H1 (cell line): ENCODE data around the gene PDE1A. TPM values are rescaled to one million over a fixed set of nuclear protein-coding genes. Genes with fewer than 3 reads are reported as not detected.

Experiments used
- JUN ChIP-seq: IDR thresholded peaks from 2 replicates; pipeline ENCODE4 v1.6.1; 2011; ENCODE audit warnings: low read depth, mild to moderate bottlenecking, improper control_type of control experiment, low read length
- polyA plus RNA-seq, 7 experiments: library from polyadenylated mRNA; depleted of rRNA in 3 of 7; stranded (reverse) in 5 of 7; unstranded in 2 of 7; fragments of >200 nt in 5 of 7; fragments of 200-250 nt in 2 of 7; gene quantifications; 1 replicate in 5 of 7; 2 replicates in 1 of 7; 4 replicates in 1 of 7; pipeline versions ENCODE4 v1.2.1 to v1.2.3, GENCODE V29; 2011 to 2013; ENCODE audit warnings: missing spikeins in 2 of 7, mixed read lengths in 2 of 7
- total RNA-seq: library from RNA; stranded (reverse); fragmentation: NEBNext Ultra II Directional; extraction: Animal tissue kit (Norgen Biotek cat#: 25700); gene quantifications from 2 replicates; pipeline ENCODE4 v1.2.1, GENCODE V29; 2021
- TF ChIP-seq, protein P1 (sequence below): fragments of 300-600 bp; sonication (generic); IDR thresholded peaks from 2 replicates; pipeline ENCODE4 v1.7.1; 2012; ENCODE audit warnings: low read length, moderate library complexity, mild to moderate bottlenecking, inconsistent platforms; ENCODE audit not compliant: insufficient replicate concordance

PDE1A gene
- total and polyA plus RNA-seq, 2 of the 8 experiments (the other 6 are each of a cell fraction or from before 2014, with no cell fraction given) = 0.34 TPM; not detected in 1

DNA sequence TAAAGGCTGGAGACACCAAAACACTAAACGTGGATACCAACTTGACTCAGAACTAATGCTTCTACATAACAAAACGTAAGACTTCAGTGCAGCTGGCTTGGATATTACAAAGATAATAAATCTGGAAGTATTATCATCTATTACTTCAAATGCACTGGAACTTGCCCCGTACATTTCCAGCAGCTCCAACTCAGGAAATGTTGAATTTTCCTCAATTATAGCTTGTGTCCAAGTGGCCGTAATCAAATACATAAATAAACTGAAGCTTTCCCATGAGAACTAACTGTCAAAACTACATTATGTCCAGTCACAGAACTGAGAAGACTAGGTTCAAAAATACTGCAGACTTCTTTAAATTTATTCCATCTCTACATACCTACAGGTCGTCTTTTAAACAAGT is 6.2 kb downstream of the PDE1A start (continued):
- TF ChIP-seq, protein P1, sequence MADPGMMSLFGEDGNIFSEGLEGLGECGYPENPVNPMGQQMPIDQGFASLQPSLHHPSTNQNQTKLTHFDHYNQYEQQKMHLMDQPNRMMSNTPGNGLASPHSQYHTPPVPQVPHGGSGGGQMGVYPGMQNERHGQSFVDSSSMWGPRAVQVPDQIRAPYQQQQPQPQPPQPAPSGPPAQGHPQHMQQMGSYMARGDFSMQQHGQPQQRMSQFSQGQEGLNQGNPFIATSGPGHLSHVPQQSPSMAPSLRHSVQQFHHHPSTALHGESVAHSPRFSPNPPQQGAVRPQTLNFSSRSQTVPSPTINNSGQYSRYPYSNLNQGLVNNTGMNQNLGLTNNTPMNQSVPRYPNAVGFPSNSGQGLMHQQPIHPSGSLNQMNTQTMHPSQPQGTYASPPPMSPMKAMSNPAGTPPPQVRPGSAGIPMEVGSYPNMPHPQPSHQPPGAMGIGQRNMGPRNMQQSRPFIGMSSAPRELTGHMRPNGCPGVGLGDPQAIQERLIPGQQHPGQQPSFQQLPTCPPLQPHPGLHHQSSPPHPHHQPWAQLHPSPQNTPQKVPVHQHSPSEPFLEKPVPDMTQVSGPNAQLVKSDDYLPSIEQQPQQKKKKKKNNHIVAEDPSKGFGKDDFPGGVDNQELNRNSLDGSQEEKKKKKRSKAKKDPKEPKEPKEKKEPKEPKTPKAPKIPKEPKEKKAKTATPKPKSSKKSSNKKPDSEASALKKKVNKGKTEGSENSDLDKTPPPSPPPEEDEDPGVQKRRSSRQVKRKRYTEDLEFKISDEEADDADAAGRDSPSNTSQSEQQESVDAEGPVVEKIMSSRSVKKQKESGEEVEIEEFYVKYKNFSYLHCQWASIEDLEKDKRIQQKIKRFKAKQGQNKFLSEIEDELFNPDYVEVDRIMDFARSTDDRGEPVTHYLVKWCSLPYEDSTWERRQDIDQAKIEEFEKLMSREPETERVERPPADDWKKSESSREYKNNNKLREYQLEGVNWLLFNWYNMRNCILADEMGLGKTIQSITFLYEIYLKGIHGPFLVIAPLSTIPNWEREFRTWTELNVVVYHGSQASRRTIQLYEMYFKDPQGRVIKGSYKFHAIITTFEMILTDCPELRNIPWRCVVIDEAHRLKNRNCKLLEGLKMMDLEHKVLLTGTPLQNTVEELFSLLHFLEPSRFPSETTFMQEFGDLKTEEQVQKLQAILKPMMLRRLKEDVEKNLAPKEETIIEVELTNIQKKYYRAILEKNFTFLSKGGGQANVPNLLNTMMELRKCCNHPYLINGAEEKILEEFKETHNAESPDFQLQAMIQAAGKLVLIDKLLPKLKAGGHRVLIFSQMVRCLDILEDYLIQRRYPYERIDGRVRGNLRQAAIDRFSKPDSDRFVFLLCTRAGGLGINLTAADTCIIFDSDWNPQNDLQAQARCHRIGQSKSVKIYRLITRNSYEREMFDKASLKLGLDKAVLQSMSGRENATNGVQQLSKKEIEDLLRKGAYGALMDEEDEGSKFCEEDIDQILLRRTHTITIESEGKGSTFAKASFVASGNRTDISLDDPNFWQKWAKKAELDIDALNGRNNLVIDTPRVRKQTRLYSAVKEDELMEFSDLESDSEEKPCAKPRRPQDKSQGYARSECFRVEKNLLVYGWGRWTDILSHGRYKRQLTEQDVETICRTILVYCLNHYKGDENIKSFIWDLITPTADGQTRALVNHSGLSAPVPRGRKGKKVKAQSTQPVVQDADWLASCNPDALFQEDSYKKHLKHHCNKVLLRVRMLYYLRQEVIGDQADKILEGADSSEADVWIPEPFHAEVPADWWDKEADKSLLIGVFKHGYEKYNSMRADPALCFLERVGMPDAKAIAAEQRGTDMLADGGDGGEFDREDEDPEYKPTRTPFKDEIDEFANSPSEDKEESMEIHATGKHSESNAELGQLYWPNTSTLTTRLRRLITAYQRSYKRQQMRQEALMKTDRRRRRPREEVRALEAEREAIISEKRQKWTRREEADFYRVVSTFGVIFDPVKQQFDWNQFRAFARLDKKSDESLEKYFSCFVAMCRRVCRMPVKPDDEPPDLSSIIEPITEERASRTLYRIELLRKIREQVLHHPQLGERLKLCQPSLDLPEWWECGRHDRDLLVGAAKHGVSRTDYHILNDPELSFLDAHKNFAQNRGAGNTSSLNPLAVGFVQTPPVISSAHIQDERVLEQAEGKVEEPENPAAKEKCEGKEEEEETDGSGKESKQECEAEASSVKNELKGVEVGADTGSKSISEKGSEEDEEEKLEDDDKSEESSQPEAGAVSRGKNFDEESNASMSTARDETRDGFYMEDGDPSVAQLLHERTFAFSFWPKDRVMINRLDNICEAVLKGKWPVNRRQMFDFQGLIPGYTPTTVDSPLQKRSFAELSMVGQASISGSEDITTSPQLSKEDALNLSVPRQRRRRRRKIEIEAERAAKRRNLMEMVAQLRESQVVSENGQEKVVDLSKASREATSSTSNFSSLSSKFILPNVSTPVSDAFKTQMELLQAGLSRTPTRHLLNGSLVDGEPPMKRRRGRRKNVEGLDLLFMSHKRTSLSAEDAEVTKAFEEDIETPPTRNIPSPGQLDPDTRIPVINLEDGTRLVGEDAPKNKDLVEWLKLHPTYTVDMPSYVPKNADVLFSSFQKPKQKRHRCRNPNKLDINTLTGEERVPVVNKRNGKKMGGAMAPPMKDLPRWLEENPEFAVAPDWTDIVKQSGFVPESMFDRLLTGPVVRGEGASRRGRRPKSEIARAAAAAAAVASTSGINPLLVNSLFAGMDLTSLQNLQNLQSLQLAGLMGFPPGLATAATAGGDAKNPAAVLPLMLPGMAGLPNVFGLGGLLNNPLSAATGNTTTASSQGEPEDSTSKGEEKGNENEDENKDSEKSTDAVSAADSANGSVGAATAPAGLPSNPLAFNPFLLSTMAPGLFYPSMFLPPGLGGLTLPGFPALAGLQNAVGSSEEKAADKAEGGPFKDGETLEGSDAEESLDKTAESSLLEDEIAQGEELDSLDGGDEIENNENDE = no peak
- no peak for TF ChIP-seq JUN
